ENCODE data around the gene HEYL. TPM values are rescaled to one million over a fixed set of nuclear protein-coding genes. Genes with fewer than 3 reads are reported as not detected.

HEYL gene
- total RNA-seq, 1 donor from 2014 or later = 4.9 TPM

GRCh38 chr1:39643705-39644104, 4.3 kb upstream of the HEYL start:
- DNase-seq (ENCODE audit: low read depth, low spot score) = no peak
- Mint-ChIP-seq H3K4me3 (no peak overlapping the region), H3K27ac (ENCODE audit: unreplicated experiment) (no peak overlapping the region), H3K9me3 (no peaks in the 10 kb centered on the region), H3K27me3 (ENCODE audit: low read depth) (peaks cover 21% of the 10 kb centered on the region), H3K4me1 (peaks cover 24% of the 10 kb centered on the region), H3K36me3 (ENCODE audit: low read depth) (no peaks in the 10 kb centered on the region)
- TF ChIP-seq CTCF (conservative IDR thresholded peaks at IDR 0.05) = no peak

GRCh38 chr1:39642796-39643195, 3.4 kb upstream of the HEYL start:
- Mint-ChIP-seq H3K4me3 (no peak overlapping the region), H3K36me3 (ENCODE audit: low read depth) (no peaks in the 10 kb centered on the region), H3K27me3 (ENCODE audit: low read depth) (peaks cover 29% of the 10 kb centered on the region), H3K9me3 (no peaks in the 10 kb centered on the region), H3K27ac (ENCODE audit: unreplicated experiment) (no peak overlapping the region), H3K4me1 (peaks cover 33% of the 10 kb centered on the region)
- TF ChIP-seq CTCF (conservative IDR thresholded peaks at IDR 0.05) = no peak
- DNase-seq (ENCODE audit: low read depth, low spot score) = no peak

- no peak overlapping the region for H3K4me3 Mint-ChIP-seq
- H3K27me3 Mint-ChIP-seq (ENCODE audit: low read depth) = peaks cover 35% of the 10 kb centered on the region
- H3K27ac Mint-ChIP-seq (ENCODE audit: unreplicated experiment) = no peak overlapping the region
- no peaks in the 10 kb centered on the region for H3K9me3 Mint-ChIP-seq
- H3K36me3 Mint-ChIP-seq (ENCODE audit: low read depth) = no peaks in the 10 kb centered on the region
- peaks cover 38% of the 10 kb centered on the region for H3K4me1 Mint-ChIP-seq
- TF ChIP-seq CTCF (conservative IDR thresholded peaks at IDR 0.05) = no peak
- DNase-seq (ENCODE audit: low read depth, low spot score) = no peak
Measured at GRCh38 chr1:39640861-39641260, 1.4 kb upstream of the HEYL start.

GRCh38 chr1:39638965-39639304, 508 bp downstream of the HEYL start:
- H3K4me1 Mint-ChIP-seq = peaks cover 45% of the 10 kb centered on the region
- no peak for DNase-seq (ENCODE audit: low read depth, low spot score)
- no peak for TF ChIP-seq CTCF (conservative IDR thresholded peaks at IDR 0.05)
- no peaks in the 10 kb centered on the region for H3K9me3 Mint-ChIP-seq
- H3K27me3 Mint-ChIP-seq (ENCODE audit: low read depth) = peaks cover 39% of the 10 kb centered on the region
- H3K4me3 Mint-ChIP-seq = peak overlapping the region; percentile 47
- no peaks in the 10 kb centered on the region for H3K36me3 Mint-ChIP-seq (ENCODE audit: low read depth)
- no peak overlapping the region for H3K27ac Mint-ChIP-seq (ENCODE audit: unreplicated experiment)

GRCh38 chr1:39637361-39637760, 2.1 kb downstream of the HEYL start:
- peaks cover 54% of the 10 kb centered on the region for H3K4me1 Mint-ChIP-seq
- DNase-seq (ENCODE audit: low read depth, low spot score) = peak; percentile 43
- peaks cover 47% of the 10 kb centered on the region for H3K27me3 Mint-ChIP-seq (ENCODE audit: low read depth)
- H3K27ac Mint-ChIP-seq (ENCODE audit: unreplicated experiment) = no peak overlapping the region
- H3K36me3 Mint-ChIP-seq (ENCODE audit: low read depth) = no peaks in the 10 kb centered on the region
- H3K4me3 Mint-ChIP-seq = peak overlapping the region; percentile 90
- no peaks in the 10 kb centered on the region for H3K9me3 Mint-ChIP-seq
- no peak for TF ChIP-seq CTCF (conservative IDR thresholded peaks at IDR 0.05)

- H3K4me1 Mint-ChIP-seq = peaks cover 60% of the 10 kb centered on the region
- H3K27me3 Mint-ChIP-seq (ENCODE audit: low read depth) = peaks cover 43% of the 10 kb centered on the region
- no peaks in the 10 kb centered on the region for H3K36me3 Mint-ChIP-seq (ENCODE audit: low read depth)
- no peak for TF ChIP-seq CTCF (conservative IDR thresholded peaks at IDR 0.05)
- no peaks in the 10 kb centered on the region for H3K9me3 Mint-ChIP-seq
- no peak for DNase-seq (ENCODE audit: low read depth, low spot score)
- no peak overlapping the region for H3K4me3 Mint-ChIP-seq
- H3K27ac Mint-ChIP-seq (ENCODE audit: unreplicated experiment) = no peak overlapping the region
Measured at GRCh38 chr1:39635871-39636210, 3.6 kb downstream of the HEYL start.

All from neural crest cell (in vitro differentiated cells).